NCI-H226 (cell line): ENCODE data around the gene ADAMTS3.

Experiments used
- DNase-seq: peaks from one replicate; pipeline ENCODE4 v3.0.0-alpha.2; 2015

The ADAMTS3 gene

DNA sequence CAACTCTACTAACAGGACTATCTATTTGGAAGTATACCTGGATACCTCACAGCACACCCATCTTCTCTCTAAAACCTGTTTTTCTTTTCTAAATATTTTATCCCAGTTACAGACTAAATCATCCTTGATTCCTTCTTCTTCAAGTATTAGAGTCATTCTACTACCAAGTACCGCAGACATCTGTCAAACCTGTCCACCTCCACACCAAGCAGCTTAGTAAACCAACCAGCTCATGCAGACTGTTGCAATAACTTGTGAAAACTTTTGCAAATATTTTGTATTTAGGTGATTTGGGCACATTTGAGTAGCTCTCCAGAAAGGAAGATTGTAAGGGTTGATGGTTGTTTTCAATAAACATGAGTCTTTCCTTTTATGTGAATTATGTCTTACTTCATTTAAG is 238.6 kb downstream of the ADAMTS3 start:
- DNase-seq = no peak

DNA sequence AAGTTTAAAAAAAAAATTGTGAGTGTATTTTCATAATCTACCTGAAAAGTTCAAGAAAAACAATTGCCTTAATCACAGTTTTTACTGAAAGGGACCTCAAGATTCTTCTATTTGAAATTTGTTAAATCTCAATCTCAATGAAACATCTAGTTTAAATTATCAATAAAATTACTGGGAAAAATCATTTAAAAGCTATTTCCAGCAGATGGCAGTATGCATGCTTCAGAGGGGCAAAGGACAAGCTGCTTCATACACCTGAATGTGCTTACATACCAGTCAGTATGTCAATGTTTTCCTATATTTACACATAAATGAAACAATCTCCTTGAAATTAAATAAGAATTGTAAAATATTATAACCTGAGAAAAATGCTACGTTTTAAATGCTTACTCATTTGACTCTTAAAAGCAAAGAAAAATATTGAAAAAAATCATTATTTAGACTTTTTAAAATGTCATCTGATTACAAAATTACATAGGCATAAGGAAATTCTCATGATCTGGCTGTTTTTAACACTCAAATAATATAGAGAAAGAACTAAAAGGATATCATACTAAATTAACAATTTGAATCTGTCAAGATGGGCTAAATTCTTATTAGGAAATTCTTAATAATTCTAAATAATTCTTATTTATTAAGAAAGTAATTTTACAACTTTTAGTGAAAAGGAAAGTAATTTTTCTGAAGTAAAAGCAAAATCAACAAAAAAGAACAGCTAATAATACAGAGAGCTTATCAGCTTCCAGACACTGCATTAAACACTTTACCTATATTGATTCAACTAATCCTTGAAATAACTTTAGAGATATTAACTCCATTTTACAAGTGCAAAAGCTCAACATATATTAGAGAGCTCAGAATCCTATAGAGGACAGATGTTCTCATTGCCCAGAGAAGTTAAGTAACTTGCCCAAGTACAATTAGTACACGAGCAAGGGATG is 242.1 kb downstream of the ADAMTS3 start:
- DNase-seq = no peak

DNA sequence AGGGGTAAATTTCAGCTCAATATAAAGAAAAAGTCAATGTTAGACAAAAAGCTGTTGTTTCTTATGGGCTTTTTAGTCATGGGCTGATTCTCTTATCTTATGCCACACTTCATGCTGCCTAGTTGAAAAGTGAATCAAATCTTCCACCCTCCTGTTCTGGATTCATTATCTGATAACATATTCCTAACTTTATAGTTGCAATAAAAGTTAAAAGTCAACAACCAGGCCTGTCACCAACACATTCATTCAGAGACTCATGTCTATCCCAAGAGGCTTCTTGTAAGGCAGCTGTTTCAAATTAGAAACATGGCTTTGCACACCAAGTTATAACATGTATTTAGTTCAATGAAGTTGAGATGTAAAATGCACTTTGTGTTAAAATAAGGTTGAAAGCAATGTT is 243.8 kb downstream of the ADAMTS3 start:
- no peak for DNase-seq

DNA sequence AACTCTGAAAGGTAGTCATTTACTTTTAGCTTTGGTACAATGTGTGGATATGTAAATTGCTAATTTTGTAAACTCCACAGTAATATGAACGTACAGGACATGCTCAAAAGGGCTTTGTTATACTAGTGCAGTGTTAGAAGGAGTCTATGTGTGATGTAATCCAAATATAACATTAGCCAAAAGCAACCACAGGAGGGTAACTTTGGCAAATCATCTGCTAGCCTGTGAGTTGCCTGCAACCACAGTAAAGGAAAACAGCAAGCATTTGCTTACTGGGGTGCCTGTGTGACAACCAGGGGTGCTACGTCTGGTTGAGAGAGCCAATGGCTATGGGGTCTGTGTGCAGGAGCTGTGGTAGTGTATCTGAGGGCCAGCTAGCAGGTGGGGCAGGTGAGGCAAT is 245.8 kb downstream of the ADAMTS3 start:
- no peak for DNase-seq

DNA sequence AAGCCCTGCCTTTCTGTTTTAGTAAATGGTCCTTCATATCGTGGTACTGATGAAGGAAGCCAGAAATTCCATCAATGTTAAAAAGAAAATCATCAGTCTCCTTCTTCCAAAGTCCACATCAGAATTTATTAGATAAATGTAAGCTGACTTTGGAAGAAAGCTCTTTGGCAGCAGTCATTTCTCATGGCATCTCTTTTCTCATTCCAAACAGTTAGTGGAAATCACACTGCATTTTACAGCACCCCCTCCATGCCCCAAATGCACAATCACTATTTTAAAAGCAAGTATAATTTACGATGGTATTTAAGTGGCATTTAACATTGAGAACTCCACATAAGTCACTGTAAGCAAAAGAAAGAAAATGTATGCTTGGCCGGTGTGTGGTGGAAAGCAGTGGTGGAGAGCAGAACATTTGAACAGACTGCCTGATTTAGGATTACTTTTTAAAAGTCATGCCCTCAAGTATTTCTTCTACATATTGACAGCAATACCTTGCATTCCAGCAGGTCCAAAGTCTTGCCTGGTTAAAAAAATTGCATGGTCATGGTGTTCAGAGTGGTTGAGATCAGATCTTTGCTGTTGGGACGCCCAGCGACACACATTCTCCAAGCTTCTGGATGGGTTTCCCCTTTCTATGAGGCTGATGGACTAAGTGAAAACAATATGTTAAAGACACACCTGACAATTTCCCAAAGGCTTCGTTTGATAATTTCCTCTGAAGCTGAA is 248.6 kb downstream of the ADAMTS3 start:
- no peak for DNase-seq

DNA sequence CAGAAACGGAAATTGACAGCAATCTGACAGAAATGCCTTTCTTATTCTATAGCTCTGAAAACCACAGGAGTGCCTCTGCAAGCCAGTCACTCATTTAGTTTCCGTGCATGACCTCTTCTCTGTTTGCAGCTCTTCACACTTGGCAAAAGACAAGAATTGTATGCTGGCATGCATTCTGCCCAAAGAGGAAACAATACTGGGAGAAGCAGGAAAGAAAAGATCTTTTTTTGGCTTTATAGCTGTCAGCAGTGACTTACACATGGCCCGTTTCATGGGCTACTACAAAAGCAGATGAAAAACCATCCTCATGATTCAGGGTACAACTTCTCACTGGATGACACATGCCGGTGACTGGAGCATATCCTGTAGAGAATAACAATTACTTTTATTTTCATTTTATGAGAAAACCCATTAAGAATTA is 249.4 kb downstream of the ADAMTS3 start:
- no peak for DNase-seq

DNA sequence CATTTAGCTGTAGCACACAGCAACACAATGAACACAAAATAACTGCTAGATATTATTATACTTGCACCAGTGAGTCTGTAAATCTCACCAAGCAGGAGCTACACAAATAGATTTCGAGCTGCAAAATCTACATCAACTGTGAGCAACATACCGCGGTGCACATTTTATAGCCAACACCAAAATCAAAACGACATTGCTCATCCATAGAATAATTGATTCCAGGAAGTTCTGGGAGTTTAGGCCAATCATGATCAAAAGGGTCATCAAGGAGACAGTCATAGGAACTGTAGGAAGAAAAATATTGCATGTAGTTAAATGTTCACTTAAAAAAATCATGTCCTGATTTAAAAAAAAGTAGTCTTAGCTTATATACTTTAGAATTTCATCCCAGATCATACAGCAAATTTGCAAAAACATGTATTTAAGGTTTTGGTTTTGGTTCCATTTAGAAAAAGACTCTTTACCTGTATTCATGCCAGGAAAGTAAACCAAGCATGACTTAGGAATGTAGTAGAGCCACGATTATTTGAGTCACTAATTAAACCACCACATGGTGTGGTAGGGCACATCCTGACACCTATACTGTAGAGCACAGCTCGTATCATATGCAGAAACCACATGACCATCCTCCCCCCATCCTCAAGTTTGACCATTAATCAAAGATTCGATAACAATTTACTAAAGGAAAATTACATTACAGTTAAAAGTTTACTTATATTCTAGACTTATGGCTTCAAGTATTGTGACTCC is 250.4 kb downstream of the ADAMTS3 start:
- no peak for DNase-seq

DNA sequence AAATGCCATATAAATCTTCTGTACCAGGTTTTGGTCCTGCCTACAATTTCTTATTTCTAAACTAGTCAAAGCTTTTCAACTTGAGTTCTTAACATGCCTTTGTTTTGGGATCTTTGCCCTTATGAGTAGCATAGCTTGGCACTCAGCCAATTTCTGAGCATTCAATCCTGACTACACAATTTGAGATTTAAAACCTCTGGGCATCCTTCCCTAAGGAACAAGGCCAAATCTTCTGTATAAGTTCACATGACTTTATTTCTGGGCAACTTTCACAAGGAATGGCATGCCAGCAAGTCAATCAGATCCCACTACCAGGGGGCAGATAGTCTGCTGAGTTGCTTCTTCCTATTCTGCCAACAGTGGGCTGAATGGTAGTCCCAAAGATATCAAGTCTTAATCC is 254.2 kb downstream of the ADAMTS3 start:
- DNase-seq = peak; percentile 72

DNA sequence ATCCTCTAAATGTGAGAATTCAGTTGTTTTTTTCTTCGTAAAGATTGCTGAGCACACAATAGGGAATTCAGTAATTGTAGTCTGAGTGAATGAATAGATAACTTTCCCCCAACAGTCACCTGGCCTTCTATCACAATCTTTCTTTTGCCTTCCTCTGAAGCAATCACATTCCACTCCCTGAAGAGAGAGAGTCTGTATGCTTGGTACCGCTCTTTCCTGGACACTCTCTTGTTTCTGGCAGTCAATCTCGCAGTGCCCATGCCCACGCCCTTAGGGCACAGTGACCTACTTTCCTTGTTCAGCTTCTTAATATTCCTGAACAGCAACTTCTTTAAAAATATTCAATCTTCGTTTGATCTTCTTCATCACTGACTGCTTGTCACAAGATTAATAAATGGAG is 255.9 kb downstream of the ADAMTS3 start:
- DNase-seq = peak; percentile 65

DNA sequence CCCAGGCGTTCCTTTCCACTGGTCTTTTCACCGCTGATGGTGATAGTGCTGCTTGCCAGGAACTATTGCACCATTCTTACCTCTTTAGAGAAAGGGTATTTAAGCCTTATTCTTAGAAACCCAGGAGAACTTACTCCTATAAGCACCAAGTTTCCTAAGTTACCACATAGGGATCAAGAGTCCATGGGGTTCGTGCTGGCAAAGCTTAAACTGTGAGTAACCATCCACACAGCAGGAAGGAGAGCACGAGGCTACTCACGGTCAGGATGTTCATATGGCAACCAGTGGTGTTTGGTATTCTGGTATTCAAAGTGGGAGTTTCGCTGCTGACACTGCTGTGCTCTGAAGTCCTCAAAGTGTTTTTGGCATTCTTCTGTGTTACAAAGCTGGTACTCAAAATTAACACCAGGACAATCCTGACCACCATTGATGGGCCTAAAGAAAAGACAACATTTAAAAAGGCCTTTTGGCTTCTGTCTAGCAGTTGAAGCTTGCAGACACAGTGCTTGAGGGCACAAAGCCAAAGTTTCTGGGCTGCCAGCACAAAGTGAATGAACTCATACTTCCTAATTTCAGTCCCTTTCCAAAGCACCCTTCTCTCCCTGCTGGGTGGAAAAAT is 256.9 kb downstream of the ADAMTS3 start:
- peak; percentile 97 for DNase-seq

DNA sequence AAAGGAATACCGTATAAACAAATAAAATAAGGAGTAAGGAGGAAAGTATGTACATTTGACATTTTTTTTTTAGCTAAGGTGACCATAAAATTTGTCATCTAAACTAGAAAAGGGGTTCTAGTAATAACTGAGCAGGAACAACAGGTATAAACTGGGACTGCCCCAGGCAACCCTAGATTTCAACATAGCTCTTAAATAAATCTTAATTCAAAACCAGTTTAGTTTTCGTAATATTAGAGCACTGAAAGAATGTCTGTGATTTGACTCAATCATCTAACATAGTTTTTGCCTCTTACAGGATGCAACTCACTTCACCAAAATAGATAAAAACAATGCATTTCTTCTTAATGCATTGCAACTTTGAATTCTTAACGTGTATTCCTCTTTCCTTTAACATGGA is 257.7 kb downstream of the ADAMTS3 start:
- peak; percentile 34 for DNase-seq

DNA sequence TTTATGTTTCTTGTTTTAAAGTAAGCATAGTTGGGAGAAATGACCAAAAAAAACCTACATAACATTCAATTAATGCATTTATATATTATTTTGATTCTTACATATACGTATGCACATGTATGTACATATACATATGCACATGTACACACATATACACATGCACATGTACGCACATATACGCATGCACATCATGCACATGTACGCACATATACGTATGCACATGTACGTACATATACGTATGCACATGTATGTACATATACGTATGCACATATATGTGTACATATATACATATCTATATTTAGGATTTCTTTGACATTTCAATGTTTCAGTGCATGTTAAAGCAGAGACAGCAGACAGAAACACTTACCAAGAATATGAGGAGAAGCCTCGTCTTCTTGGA is 263.4 kb downstream of the ADAMTS3 start:
- DNase-seq = no peak

DNA sequence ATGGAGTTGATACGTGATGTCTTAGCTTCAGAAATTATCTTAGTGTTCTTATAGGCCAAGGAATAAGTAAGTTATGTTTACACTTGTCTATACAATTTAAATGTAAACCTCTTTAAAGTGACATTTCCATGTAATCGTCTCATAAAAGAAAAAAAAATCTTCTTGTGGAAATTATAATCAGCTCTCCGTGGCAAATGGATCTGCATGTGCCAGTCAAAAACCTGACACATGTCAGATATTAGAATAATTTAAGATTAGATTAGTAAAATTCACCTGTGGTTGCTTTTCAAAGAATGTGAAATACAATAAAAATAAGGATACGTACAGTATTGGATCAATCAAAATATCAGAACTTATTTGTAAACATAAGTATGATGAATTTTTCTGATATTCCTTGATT is 263.9 kb downstream of the ADAMTS3 start:
- no peak for DNase-seq

DNA sequence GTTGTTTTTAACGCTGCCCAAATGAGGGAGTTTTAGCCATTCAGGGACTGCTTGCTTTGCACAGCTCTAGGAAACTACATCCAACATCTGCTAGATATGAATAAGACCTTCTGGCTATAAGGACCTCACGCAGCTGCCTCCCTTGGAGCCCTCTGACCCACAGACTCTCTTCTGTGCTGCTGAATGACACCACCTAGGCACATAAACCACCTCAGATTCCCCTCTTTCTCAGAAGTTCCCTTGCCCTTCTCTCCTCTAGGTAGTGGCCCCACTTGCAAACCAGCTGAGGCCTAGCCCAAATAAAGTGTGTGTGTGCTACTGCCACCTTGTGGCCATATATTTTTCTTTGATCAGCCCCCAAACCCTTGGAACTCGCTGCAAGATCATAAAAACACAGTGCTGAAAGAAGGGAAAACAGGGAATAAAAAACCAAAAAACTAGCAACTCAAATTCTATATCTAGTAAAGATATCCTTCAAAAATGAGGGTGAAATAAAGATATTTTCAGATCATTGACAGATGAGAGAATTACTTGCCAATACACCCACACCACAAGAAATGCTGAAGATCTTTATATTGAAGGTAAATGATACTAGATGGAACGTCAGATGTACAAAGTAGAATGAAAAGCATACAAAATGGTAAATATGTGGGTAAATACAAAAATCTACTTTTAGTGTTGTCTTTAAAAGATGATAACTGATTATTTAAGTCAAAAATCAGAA is 265.9 kb downstream of the ADAMTS3 start:
- no peak for DNase-seq

DNA sequence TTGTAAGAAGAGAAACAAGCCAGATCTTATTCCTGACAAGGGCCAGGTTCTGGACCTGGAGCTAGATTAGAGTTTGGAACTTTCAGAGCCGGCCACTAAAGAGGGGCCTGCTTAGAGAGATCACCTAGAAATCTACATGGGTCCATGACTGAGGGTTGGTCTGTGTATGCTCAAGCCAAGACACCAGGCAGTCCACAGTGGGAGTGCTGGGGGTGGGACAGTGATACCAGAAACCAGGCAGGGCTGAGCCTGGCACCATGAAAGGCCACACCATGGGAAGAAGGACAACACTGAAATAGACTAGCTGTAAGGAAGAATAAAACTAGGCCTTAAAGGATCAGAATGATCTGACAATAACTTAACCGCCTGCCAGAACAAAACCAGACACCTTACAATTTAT is 267.3 kb downstream of the ADAMTS3 start:
- DNase-seq = no peak

DNA sequence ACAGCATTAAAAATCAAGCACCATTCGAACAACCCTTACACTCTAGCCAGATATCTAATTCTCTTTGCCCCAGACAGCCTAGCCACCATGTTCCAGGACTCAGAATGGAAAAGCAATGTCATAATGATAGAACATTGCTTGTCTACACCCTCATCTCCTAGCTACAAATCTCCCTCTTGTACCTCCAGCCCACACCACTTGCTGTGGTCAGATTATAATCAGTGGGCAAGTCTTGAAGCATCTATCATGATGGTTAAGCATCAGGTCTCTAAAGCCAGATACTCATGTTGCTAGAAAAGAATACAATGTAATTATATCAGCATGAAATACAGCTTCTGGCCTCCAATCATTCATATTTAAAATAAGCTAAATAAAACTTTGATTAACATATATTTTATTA is 268.9 kb downstream of the ADAMTS3 start:
- DNase-seq = no peak

DNA sequence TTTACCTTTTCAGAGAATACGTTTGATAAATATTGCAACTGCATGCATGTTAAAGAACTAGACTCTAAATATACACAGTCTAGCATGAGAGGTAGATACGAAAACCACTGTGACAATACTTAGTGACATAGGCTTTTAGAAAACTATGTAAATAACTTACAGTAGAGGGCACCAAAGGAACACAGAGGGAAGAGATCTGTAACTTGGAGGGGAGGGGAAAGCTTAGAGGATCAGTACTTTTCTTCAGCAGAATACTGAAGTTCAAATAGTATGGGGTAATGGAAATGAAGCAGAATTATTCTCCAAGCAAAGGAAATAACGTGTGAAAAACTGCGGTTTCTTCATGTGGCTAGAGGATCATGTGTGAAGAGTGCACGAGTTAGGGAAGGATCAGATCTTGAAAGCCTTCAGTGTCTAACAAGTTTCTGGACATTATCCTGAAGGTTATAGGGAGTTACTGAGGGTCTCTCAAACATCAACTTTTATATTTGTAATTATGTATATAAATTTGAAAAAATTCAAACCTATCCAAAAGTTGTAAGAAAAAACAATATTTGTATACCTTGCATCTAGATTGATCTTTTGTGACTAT is 273.0 kb downstream of the ADAMTS3 start:
- DNase-seq = peak; percentile 6

DNA sequence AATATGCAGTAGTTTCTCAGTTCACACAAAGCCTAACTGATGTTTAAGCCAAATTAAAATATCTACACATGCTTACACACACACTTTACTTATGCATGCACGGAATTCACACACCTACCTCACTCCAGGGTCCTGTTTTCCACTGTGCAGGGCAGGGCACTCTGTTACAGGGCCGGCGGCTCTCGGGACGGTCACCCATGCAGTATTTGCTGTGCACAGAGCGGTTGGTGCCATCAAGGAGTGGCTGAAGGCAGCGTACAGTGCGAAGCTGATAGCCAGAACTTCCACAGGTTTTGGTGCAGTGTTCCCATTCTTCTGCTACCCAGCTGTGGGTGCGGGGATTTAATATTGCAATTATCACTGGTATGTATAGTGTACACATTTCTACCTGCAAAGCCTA is 278.3 kb downstream of the ADAMTS3 start:
- no peak for DNase-seq

DNA sequence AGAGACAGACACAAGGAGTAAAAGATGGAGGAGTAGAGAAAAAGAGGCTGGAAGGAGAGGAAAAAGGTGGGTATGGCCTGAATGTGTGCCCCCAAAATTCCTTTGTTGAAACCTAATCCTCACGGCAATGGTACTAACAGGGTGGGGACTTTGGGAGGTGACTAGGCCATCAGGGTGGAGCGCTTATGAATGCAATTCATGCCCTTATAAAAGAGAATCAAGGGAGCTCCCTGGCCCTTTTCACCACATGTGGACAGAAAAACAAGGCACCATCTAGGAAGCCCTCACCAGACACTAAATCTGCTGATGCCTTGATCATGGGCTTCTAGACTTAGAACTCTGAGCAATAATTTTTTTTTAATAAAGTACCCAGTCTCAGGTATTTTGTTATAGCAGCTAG is 282.1 kb downstream of the ADAMTS3 start:
- no peak for DNase-seq

DNA sequence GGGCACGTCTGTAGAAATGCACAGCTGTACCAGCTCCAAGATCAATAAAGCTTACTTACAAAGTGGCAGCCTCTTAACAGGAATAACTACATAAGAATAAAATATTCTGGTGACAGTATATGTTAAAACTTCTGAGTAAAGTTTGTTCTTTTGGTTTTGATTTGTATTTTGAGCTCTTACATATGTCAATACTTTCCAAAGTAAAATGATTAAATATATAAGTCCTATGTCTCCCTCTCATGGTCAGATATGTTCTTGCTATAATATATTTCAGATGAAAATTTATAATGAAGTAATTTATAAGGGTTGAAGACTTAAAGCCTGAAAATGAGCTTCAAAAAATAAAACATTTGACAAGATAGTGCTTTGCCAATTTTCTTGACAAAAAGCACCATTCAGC is 282.8 kb downstream of the ADAMTS3 start:
- DNase-seq = no peak

DNA sequence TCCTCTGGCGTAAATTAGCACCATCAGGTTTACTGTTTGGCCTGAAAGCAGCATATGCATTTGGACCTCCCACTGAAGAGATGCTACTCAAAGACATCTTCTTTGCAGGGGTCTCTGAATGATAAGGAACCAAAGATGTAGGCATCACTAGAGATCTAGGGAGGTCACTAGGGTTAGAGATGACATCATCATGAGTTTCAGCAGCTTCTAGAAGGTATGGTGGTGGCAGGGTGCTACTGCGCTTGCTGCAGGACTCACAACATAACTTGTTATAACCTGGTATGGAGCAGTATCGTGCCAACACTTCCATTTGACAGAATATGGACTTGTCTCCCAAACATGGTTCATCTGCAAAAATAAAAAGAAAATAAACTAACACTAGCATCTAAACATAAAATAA is 285.7 kb downstream of the ADAMTS3 start:
- DNase-seq = no peak

DNA sequence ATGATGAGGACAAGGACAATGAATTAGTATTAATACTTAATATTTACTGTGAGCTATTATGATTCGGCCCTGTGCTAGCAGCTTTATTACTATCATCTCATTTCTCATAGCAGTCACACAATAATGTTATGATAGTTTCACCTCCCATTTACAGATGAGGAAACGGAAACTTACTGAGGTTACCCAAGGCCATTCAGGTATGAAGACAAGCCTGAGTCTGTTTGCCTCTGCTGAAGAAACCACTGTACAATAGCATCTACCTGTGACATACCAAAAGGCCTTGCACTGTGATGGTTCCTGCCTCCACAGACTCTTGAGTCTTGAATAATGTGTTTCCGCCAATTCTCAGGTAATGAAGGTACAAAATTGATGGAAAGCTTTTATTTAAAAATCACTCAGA is 288.8 kb downstream of the ADAMTS3 start:
- DNase-seq = no peak
